Peyer's patch (tissue), 4 donors: ENCODE data around the gene SGF29. TPM values are rescaled to one million over a fixed set of nuclear protein-coding genes. Genes with fewer than 3 reads are reported as not detected.
"Not testable (repeated sequence)": the region's sequence is repeated elsewhere in the genome, so short reads cannot be mapped to it uniquely, and the experiment has no call there.

Experiments used
- DNase-seq, 3 donors: peaks; one replicate each; pipeline ENCODE4 v3.0.0-alpha.2; 2017 to 2019
- H3K27ac ChIP-seq, 4 donors: fragments of 200-600 bp; sonication (generic); one replicate each; pipeline ENCODE4 v1.5.1; 2016 to 2019
- H3K27me3 ChIP-seq, 2 donors: fragments of 200-600 bp; sonication (generic); one replicate each; pipeline ENCODE4 v1.5.1; 2019
- H3K36me3 ChIP-seq, 3 donors: fragments of 200-600 bp; sonication (generic); one replicate each; pipeline ENCODE4 v1.5.1; 2016 to 2019
- H3K4me1 ChIP-seq, 4 donors: fragments of 200-600 bp; sonication (generic); one replicate each; pipeline ENCODE4 v1.5.1; 2016 to 2019
- H3K4me3 ChIP-seq, 4 donors: fragments of 200-600 bp; sonication (generic); 1 replicate in 3 of 4; 2 replicates in 1 of 4; pipeline ENCODE4 v1.5.1; 2016 to 2019; ENCODE audit warnings: mild to moderate bottlenecking in 1 of 4
- H3K9me3 ChIP-seq, 4 donors: fragments of 200-600 bp; sonication (generic); one replicate each; pipeline ENCODE4 v1.5.1; 2016 to 2019; ENCODE audit warnings: mild to moderate bottlenecking in 1 of 4
- CTCF ChIP-seq, 6 experiments: fragments of 450-650 bp in 4 of 6; fragments of 200-600 bp in 2 of 6; sonication (generic) in 1 of 6; IDR thresholded peaks; one replicate each; pipeline ENCODE4 v1.5.1; 2017 to 2019; ENCODE audit warnings: antibody characterized with exemption in 6 of 6, mild to moderate bottlenecking in 3 of 6, moderate library complexity in 1 of 6
- POLR2A ChIP-seq, 2 donors: fragments of 450-650 bp; IDR thresholded peaks; one replicate each; pipeline ENCODE4 v1.5.1; 2017; ENCODE audit warnings: antibody characterized with exemption in 2 of 2, mild to moderate bottlenecking in 2 of 2, moderate library complexity in 2 of 2
- total RNA-seq, 4 donors: library from RNA; depleted of rRNA; stranded (reverse); fragments of >200 nt; gene quantifications; one replicate each; pipeline ENCODE4 v1.1.0, GENCODE V29; 2016

The SGF29 gene
- total RNA-seq, 4 donors from 2014 or later, result 27.3 to 117 (median 45.6) TPM

- peaks cover 0 to 9% (median 0%) of the 10 kb centered on the region in 3 donors for H3K36me3 ChIP-seq
- H3K9me3 ChIP-seq, result no peaks in the 10 kb centered on the region
- no peaks in the 10 kb centered on the region for H3K27me3 ChIP-seq
- no peak overlapping the region for H3K4me3 ChIP-seq
- no peaks in the 10 kb centered on the region for H3K4me1 ChIP-seq
- H3K27ac ChIP-seq, result no peak overlapping the region
- TF ChIP-seq POLR2A (IDR thresholded peaks at IDR 0.05) (no peak), CTCF (IDR thresholded peaks at IDR 0.05) (no peak)
- DNase-seq, result no peak
Observed at GRCh38 chr16:28563218-28563617, 9.5 kb downstream of the SGF29 start.

- not testable (repeated sequence) for H3K27me3 ChIP-seq, H3K4me1 ChIP-seq, H3K36me3 ChIP-seq, DNase-seq, H3K4me3 ChIP-seq, H3K27ac ChIP-seq, H3K9me3 ChIP-seq
Observed at GRCh38 chr16:28566233-28566925, 12.7 kb downstream of the SGF29 start.

- DNase-seq, result no peak
- Histone ChIP-seq H3K4me3 (no peak overlapping the region), H3K36me3 (no peaks in the 10 kb centered on the region), H3K27me3 (no peaks in the 10 kb centered on the region), H3K27ac (no peak overlapping the region), H3K9me3 (no peaks in the 10 kb centered on the region), H3K4me1 (peaks cover 0 to 5% (median 0%) of the 10 kb centered on the region in 4 donors)
- no peak for TF ChIP-seq CTCF (IDR thresholded peaks at IDR 0.05)
- no peak for TF ChIP-seq POLR2A (IDR thresholded peaks at IDR 0.05)
Observed at GRCh38 chr16:28567292-28567691, 13.6 kb downstream of the SGF29 start.

GRCh38 chr16:28569021-28569420, 15.3 kb downstream of the SGF29 start:
- TF ChIP-seq CTCF (IDR thresholded peaks at IDR 0.05) (no peak), POLR2A (IDR thresholded peaks at IDR 0.05) (no peak)
- no peaks in the 10 kb centered on the region for H3K36me3 ChIP-seq
- no peaks in the 10 kb centered on the region for H3K27me3 ChIP-seq
- H3K4me1 ChIP-seq, result peaks cover 0 to 18% (median 0%) of the 10 kb centered on the region in 4 donors
- H3K9me3 ChIP-seq, result no peaks in the 10 kb centered on the region
- no peak for DNase-seq
- no peak overlapping the region for H3K4me3 ChIP-seq
- H3K27ac ChIP-seq, result no peak overlapping the region

GRCh38 chr16:28569968-28570752, 16.4 kb downstream of the SGF29 start:
- Histone ChIP-seq H3K27ac (no peak overlapping the region), H3K27me3 (no peaks in the 10 kb centered on the region), H3K36me3 (no peaks in the 10 kb centered on the region), H3K4me3 (no peak overlapping the region), H3K4me1 (peaks cover 0 to 18% (median 0%) of the 10 kb centered on the region in 4 donors), H3K9me3 (no peaks in the 10 kb centered on the region)
- no peak for TF ChIP-seq CTCF (IDR thresholded peaks at IDR 0.05)
- TF ChIP-seq POLR2A (IDR thresholded peaks at IDR 0.05), result no peak
- DNase-seq, result no peak
